Stimulated activated CD4-positive, alpha-beta T cell treated with anti-CD3 and anti-CD28 coated beads, Interleukin-4, amount 100 ng/mL, for 24 hours (primary cell): ENCODE measurements around the gene SACS.
"Not testable (repeated sequence)": the region's sequence is repeated elsewhere in the genome, so short reads cannot be mapped to it uniquely, and the experiment has no call there.

Source experiments
- DNase-seq: peaks from one replicate; pipeline ENCODE4 v3.0.0-alpha.2; 2020

Gene SACS

GRCh38 chr13:23453132-23453531 is 19.6 kb upstream of the SACS start:
- no peak for DNase-seq

GRCh38 chr13:23450340-23451046 is 17.0 kb upstream of the SACS start:
- DNase-seq = no peak

GRCh38 chr13:23449398-23450162 is 16.1 kb upstream of the SACS start:
- DNase-seq = no peak

DNA sequence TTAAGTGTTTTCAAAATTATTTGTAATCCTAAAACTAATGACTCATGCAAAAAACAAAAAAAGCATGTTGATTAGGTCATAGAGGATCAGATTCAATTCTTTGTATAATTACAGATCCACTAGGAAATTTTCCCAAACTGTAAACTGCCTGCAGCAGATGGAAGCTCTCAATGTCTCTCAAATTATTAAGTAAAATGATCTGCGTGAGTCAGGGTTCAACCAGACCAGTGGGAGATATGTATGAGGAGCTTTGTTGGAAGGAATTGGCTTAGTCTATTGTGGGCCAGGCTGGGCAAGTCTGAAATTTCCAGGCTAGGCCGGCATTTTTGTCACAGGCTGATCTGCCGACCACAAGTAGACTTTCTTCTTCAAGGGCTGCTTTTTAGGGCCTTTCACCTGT is 14.4 kb upstream of the SACS start:
- no peak for DNase-seq

DNA sequence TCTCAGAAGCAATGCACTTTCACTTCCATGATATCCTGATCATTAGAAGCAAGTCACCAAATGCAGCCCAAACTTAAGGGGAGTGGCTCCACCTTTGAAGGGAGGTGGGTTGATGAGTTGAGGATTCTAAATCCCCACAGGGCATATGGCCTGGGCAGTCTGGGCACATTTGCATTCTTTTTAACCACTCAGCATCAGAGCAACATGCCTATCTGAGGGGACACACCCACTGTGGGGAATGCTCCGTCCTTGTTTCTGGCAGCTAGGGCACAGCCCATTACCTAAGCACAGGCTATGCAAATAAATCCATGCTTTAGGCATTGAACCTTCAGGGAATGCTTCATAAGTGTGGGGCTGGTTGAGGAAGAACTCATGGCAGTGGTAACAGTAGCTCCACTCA is 12.3 kb upstream of the SACS start:
- no peak for DNase-seq

DNA sequence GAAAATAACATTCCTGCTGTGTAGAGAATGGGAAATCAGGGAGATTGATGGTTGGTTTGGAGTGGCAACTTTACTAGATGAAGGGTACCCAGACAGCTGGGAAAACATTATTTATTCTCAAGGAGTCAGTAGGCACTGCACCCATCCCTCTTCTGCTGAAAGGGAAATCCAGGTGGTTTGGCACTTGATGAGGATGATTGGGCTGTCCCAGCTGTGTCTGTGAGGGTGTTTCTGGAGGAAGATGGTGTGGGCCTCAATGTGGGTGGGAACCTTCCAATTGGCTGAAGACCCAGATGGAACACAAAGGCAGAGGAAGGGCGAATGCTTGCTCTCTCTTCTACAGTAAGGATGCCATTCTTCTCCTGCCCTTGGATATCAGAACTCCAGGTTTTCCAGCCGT is 10.4 kb upstream of the SACS start:
- DNase-seq = no peak

DNA sequence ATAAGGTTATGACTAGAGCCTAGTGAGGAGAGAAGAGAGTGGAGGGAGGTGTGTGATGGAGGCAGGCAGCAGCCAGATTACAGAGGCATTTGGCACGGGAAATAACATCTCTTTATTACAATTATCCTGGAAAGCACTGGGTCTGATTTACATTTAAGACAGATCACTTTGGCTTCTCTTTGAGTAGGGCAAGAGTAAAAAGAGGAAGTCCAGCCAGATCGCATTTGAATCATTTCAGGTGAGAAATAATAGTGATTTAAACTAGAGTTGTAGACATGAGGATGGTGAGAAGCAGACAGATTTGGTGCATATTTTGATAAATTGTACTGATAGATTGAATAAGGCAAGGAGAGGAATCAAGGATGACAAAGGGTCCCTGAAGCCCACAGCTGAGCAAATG is 9.6 kb upstream of the SACS start:
- no peak for DNase-seq

DNA sequence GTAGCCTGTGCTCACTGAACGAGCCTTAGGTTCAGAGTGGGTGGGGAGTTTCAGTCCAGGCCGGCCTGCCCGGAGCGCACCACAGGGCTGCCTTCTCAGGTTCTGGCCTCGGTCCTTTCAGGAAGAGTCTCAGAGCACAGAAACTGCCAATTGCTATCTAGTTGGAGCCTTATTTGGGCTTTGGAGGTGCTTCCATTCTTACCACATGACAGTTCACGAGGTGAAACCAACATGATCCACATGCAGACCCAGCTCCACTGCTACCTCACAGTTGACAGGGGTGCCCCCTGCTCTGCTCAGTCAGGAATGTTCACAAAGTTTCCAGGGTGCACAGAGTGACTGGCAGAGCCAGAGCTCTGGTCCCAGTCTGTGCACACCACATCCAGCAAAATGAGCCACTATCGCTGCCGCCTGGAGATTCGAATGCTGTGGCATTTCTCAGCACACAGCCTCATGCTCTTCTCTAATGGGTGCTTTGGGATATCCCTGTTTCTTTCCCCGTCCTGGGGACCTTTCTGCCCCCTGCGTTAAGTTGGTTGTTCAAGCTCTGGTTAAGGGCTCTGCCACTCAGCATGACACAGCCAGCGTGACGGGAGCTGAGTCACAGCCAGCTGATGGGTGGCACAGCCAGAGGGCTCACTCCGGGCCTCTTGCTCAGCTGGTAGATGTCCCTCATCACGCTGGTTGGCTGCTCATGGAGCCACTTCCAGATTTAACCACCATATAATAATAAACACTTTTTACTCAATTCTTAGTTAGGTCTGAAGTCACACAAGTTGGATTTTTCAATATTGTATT is 7.5 kb upstream of the SACS start:
- no peak for DNase-seq

DNA sequence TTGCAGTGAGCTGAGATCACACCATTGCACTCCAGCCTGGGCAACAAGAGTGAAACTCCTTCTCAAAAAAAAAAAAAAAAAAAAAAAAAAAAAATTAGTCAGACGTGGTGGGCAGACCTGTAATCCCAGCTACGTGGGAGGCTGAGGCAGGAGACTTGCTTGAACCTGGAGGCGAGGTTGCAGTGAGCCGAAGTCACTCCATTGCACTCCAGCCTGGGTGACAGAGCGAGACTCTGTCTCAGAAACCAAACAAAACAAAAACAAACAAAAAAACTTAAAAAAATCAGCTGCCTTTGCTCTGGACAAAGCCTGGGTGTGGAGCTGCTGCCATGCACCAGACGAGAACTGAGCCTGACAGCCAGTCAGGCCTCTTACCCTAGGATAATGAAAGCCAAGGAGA is 6.8 kb upstream of the SACS start:
- not testable (repeated sequence) for DNase-seq

DNA sequence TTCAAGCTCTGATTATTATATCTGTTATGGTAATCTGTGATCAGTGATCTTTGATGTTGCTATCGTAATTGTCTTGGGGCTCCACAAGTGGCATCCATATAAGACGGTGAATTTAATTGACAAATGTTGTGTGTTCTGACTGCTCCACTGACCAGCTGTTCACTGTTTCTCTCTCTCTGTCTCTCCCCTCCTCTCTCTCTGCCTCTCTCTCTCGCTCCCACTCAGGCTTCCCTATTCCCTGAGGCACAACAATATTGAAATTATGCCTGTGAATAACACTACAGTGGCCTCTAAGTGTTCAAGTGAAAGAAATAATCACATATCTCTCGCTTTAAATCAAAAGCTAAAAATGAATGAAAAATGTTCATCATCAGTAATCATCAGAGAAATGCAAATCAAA is 4.4 kb upstream of the SACS start:
- DNase-seq = no peak

DNA sequence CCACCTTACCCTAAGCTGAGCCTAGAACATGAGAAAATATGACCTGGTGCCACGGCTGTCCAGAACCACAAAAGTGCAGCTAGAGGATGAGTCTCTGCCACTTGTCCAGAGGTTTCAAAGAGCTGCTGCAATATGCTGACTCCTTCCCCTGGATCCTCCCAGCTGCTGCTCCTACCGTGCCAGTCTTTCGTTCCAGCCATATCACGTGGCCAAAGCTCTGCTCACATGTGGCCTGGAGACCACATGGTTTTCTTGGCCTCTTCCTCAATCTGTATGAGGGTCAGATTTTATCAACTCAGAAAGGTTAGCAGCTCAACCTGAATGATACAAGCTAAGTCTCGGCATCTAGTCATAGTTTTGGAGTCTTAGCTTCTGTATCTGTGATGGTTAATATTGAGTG is 3.2 kb upstream of the SACS start:
- no peak for DNase-seq

DNA sequence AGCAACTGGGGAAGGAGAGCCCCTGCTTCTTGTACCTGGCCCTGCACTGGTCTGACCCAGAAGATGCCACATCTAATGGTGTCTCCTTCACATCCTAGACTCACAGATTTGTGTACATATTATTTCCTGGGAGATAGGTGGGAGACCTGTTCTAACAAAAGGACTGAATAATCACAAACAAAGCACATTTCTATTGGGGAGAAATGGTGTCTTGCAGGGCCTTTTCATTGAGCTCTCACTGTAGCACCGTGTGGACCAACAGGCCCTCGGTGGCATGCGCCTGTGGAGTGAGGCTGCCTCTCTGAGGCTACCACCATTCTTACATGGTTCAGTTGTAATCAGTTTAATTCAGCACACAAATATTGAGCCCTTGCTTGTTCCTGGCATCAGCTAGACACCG is 989 bp upstream of the SACS start:
- DNase-seq = no peak

GRCh38 chr13:23432626-23433025 is 876 bp downstream of the SACS start:
- no peak for DNase-seq

DNA sequence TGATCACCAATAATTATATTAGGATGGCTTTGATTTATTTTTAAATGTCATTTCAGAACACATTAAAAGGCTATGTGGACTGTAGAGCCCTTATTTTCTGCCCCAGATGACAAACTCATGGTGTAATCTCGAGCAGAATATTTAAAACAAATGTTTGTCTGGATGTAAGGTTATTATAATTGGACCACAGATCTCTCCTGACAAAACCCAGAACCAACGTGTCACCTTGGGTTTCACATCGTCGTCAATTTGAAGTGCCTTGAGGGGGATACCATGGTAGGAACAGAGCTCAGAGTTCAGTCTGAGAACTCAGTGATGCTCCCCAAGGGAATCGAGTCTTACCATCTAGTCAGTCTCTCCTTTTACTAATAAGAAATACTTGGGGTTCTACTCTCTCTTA is 2.8 kb downstream of the SACS start:
- DNase-seq = no peak

DNA sequence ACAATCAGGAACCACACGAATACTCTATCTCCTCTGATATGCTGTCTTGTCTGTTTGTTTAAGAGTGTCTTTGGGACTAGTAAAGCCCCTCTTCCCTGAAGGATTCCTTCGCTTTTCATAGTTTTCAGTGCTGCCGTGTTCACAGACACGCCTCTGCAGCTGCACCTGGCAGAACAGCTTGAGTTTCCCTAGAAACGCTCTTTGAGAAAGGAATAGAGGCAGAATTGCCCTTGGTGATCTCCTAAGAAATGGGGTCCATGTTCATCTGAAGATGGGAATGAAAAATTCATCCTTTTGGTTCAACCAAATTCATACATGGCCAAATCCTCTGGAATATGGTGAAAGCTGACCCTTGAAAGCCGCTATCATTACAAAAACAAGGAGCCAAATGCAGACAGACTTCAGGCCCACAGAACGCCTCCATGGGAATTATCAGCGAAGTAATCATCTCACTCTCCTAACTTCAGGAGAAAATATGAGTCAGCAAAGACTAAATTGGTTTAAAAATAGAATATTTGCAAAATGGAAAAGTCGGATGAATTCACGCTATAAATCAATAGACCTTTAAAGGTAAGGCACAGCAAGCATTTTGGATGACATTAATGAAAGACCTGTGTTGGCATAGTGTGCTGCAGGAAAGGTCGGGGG is 5.5 kb downstream of the SACS start:
- no peak for DNase-seq

DNA sequence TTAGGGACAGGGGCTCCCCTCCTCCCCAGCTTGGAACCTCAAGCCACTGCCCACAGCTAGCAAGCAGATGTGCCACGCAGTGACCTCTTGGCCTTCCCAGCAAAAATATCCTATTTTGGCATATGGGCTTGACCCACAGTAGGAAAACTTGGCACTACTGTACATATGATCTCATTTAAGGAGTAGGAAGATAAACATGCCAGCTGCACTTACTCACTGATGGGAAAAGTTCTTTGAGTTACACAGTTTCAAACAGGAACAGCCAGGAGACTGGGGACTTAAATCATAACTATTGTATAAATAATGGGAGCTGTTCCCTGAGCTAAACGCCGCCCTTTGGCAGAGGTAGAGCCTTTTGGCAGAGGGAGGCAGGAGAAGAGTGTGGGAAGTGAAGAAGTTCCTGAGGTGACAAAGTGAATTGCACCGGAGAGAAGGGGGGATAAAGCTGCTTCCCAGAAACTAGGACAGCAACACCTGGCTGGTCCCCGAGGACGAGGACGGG is 6.1 kb downstream of the SACS start:
- DNase-seq = no peak

GRCh38 chr13:23421596-23421995 is 11.9 kb downstream of the SACS start:
- no peak for DNase-seq

DNA sequence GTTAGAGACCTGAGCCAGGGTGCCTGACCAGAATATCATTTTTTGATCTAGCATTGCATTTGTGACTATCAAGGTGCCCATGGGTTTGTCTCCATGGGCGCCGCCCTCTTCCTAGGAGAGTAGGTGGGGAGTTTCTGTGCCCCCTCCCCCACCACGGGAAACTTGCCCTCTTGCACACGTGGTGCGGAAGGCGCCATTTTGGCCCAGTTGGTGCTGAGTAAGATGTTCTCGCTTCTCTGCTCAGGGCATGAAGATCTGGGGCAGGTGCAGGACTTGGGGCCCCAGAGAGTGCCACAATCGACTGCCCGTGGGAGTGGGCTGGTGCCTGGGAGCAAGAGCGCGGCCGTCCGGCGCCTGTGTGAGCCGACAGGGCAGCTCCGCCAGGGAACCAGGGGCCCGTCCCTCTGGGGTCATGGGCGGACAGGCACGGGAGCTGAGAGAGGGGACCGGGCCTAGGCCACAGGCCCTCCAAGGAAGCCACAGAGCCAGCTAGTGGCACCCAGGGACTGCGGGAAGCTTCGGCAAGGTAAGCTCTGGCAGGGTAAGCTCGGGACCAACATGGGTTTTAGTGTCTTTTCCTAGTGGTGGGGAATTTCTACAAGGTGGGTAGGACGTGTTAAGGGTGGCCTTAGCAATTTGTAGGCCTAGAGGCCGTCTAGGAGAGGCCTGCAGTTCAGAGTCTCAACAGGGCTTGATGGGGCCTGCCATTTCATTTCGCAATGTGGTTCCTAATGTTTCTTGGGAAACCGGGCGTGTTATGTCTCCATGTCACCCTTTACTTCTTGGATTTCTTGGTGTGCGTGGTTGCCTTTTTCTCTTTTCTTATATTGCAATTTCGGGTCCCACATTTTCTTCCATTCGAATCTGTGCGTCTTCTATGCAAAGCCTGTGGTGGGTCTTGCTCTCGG is 14.5 kb downstream of the SACS start:
- DNase-seq = no peak

DNA sequence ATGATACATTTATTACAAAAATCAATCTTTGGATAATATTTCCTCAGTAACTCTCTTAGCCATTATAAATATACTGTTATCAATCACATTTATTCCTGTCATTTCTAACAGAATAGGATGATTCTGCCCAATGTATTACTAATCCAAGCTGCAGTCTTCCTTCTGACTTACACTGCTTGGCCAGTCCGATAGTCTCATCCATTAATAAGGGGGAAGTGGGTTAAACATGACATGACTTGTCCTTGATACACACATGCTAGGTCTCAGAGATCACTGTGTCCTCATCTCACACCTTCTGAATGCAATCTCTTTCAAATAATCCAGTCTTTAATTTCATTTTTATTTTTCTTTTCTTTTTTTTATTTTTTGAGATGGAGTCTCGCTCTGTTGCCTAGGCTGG is 18.8 kb downstream of the SACS start:
- no peak for DNase-seq

- DNase-seq = no peak
Measured at GRCh38 chr13:23411706-23412105, 21.8 kb downstream of the SACS start.

DNA sequence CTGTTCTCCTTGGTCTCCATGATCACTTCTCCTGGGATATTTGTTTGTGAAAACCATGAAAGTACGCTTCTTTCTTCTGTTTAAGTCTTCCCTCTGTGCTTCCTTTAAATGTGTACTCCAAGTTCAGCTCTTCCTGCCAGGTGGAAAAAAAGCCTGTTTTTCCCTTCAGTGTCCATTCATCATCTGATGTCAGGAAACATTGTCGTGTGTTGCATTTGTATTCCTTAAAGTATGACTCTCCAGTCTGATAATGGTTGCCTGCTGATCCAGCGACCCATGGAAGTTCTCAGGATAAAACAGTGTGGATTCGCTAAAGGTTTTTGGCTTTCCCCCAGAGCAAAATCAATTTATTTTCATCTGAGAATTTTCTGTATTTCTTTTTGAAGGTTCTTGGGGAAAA is 22.3 kb downstream of the SACS start:
- no peak for DNase-seq

DNA sequence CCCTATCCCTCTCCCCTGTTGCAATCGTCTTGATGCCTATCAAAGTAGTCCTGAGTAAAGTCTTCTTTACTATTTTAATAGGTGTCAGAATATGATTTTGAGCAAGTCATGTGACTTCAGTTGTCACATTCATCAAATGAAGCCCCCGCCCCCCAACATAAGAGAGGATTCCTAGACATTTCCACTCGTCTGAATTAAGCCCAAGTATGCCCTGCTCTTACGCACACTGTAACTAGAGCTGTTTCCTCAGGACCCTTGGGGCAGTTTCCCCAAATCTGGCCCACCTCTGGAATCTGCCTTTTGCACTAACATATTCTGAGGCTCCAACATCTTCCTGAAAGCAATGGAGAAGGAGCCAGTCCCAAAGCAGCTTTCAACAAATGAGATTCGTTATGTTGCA is 25.5 kb downstream of the SACS start:
- DNase-seq = no peak
